Fibroblast of the aortic adventitia (primary cell): Measurements from ENCODE around the gene PRKG1. TPM values are rescaled to one million over a fixed set of nuclear protein-coding genes. Genes with fewer than 3 reads are reported as not detected.
A peak's percentile ranks its signal among the peaks of the same experiment; 100 is the strongest.
"Not testable (repeated sequence)": the region's sequence is repeated elsewhere in the genome, so short reads cannot be mapped to it uniquely, and the experiment has no call there.

ENCODE experiments used
- DNase-seq: peaks from one replicate; pipeline ENCODE4 v3.0.0-alpha.2; 2010; ENCODE audit warnings: low read depth
- H3K4me3 ChIP-seq: 2 replicates; pipeline ENCODE4 v1.5.1; 2011; ENCODE audit warnings: low read depth, mild to moderate bottlenecking, control low read depth, low read length, moderate library complexity
- total RNA-seq: library from RNA; depleted of rRNA; stranded (reverse); fragments of >200 nt; gene quantifications from 2 replicates; pipeline ENCODE4 v1.2.3, GENCODE V29; 2012; ENCODE audit warnings: low replicate concordance
- TF ChIP-seq, protein P1 (sequence below): IDR thresholded peaks from 2 replicates; pipeline ENCODE4 v1.5.1; 2011; ENCODE audit warnings: mild to moderate bottlenecking, low read length, control low read depth, inconsistent platforms; ENCODE audit not compliant: insufficient read depth

Gene PRKG1
- total RNA-seq, 1 donor: 45.6 TPM

DNA sequence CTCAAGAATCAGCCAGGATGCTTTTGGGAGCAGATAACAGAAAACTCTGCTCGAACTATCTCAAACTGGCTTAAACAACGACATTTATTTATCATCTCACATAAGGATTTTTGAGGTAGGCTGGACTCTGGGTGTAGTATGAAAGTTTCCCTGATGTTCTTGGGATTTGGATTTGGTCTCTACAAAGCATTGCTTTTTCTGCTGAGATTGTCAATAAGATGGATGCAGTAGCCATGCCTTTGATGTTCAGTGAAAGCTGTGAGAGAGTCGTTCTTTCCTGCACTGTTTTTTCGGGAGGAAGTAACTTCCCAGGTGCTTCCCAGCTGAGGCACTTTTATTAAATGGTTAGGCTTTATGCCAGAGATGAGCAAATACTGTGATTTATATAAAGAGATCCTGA is 181.1 kb downstream of the PRKG1 start:
- TF ChIP-seq, protein P1, sequence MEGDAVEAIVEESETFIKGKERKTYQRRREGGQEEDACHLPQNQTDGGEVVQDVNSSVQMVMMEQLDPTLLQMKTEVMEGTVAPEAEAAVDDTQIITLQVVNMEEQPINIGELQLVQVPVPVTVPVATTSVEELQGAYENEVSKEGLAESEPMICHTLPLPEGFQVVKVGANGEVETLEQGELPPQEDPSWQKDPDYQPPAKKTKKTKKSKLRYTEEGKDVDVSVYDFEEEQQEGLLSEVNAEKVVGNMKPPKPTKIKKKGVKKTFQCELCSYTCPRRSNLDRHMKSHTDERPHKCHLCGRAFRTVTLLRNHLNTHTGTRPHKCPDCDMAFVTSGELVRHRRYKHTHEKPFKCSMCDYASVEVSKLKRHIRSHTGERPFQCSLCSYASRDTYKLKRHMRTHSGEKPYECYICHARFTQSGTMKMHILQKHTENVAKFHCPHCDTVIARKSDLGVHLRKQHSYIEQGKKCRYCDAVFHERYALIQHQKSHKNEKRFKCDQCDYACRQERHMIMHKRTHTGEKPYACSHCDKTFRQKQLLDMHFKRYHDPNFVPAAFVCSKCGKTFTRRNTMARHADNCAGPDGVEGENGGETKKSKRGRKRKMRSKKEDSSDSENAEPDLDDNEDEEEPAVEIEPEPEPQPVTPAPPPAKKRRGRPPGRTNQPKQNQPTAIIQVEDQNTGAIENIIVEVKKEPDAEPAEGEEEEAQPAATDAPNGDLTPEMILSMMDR: no peak
- H3K4me3 ChIP-seq: no peak overlapping the region

DNA sequence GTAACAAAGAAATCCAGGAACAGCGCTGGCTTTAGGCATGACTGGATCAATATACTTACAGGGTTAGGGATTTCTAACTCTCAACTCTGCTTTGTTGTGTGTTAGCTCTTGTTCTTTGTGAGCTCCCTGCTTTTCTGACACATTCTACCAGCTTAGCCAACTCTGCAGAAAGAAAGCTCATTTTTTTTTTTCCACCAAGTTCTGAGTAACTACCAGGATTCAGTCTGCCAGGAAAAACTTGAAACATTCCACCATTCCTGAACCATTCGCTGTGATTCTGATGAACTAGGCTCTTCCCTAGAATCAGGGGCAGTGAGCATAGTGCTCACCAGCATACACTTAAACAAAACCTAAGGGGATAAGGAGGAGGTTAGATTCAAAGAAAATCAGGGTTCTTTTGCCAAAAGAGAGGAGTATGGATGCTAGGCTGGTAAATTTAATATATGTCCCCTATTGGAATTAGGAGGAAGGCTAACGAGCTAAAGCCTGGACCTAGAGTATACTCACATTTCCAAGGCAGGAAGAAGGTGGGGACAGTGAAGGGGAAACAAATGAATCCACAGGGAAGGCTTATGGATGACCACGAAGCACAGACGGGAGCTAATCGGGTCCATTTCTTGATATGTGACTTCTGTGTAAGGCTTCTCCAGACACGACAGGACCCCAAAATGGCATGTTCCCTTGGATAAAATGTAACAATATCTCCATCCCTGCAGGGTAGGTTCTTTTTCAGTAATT is 183.4 kb downstream of the PRKG1 start:
- peak; percentile 83 for DNase-seq
- TF ChIP-seq, protein P1: no peak
- no peak overlapping the region for H3K4me3 ChIP-seq

More for the DNA sequence above, 181.1 kb downstream of the PRKG1 start:
- DNase-seq: no peak

DNA sequence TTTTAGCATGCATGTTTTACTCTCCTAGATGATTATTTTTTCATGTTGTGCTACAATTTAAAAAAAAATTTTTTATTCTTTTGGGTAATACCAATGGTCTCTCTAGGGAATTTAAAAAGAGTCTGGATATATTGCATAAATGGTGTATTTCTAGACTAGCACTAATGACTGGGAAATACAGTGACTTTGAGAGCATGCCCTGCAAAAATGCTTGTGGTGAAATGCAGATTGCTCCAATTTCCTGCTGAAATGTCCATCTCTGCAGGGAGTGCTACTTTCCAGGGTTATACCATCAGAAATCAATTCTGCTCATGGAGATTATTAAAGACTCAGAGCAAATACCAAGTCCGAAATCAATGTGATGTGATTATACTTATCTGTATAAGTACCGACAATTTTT is 186.1 kb downstream of the PRKG1 start:
- TF ChIP-seq, protein P1: no peak
- H3K4me3 ChIP-seq: no peak overlapping the region
- no peak for DNase-seq

DNA sequence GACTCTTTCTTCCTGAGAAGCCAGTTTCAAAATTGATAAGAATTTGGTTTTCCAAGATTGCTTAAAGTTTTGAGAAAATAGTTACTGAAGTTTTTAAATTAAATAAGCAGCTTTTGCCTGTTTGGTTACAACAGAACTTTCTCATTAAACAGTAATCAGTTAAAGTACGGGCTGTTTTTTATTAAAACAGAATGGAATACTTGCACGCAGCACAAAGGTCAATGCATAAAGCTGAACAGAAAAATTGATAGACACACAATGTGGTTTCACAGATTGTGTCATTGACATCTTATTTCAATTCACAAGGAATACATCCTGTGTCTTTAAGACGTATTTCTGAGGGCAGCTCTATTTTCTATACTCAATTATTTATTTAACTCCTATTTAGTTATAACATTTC is 192.2 kb downstream of the PRKG1 start:
- TF ChIP-seq, protein P1: no peak
- no peak overlapping the region for H3K4me3 ChIP-seq
- no peak for DNase-seq

DNA sequence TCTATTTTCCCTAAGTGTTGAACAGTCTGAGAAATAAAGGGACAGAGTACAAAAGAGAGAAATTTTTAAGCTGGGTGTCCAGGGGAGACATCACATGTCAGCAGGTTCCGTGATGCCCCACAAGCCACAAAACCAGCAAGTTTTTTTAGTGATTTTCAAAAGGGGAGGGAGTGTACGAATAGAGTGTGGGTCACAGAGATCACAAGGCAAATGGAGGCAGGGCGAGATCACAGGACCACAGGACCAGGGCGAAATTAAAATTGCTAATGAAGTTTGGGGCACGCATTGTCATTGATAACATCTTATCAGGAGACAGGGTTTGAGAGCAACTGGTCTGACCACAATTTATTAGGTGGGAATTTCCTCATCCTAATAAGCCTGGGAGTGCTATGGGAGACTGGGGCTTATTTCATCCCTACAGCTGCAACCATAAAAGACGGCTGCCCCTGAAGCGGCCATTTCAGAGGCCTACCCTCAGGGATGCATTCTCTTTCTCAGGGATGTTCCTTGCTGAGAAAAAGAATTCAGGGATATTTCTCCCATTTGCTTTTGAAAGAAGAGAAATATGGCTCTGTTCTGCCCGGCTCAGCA is 193.8 kb downstream of the PRKG1 start:
- DNase-seq: not testable (repeated sequence)

DNA sequence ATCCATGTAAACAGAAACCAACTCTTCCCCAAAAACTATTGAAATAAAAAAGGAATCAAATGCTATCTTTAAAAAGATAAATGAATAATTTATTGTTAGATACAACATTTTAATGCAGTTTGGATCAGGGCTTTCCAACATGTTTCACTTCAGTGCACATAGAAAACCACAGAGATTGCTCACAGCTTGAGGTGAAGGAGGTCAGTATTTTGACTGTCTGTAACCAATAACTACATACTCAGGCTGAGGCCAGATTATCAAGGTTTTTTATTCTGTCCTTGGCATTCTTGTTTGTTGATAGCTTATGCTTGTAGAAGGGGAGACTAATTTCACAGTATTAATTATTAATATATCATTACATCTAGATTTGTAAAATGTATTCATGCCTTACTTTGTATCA is 195.5 kb downstream of the PRKG1 start:
- H3K4me3 ChIP-seq: no peak overlapping the region
- TF ChIP-seq, protein P1: no peak
- DNase-seq: peak; percentile 38

More for the DNA sequence above, 193.8 kb downstream of the PRKG1 start:
- not testable (repeated sequence) for H3K4me3 ChIP-seq

DNA sequence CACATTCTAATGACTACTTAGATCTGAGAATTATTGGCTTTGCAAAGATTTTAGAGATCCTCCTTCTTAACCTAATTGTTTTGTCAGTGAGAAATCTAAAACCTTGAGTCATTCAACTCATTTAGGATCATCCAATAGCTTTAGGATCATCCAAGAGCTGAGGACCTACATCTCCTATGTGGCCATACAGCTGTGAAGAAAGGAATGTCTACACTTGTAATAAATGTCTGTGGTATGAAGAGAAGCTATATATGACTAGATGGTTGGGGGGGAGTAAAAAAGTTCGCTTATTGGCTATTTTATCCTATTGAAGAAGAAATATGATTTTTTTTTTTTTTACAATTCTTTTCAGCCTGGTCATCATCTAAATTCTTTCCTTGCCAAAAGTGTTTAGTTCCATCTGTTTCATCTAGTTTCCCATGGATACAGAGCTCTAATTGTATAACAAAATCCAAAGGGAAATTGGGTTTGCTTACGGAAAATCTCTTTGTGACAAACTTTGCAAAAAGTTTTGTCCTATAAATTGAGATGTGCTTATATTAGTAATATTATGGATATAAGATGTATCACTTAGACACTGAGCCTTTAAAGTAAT is 196.7 kb downstream of the PRKG1 start:
- DNase-seq: no peak
- TF ChIP-seq, protein P1: no peak
- no peak overlapping the region for H3K4me3 ChIP-seq

DNA sequence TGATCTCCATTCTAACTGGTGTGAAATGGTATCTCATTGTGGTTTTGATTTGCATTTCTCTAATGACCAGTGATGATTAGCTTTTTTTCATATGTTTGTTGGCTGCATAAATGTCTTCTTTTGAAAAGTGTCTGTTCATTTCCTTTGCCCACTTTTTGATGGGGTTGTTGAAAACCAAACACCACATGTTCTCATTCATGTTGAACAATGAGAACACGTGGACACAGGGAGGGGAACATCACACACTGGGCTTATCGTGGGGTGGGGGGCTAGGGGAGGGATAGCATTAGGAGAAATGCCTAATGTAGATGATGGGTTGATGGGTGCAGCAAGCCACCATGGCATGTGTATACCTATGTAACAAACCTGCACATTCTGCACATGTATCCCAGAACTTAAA is 197.8 kb downstream of the PRKG1 start:
- DNase-seq, H3K4me3 ChIP-seq: not testable (repeated sequence)
